ENCODE data around the gene HIBCH.
A peak's percentile ranks its signal among the peaks of the same experiment; 100 is the strongest.

Gene HIBCH

DNA sequence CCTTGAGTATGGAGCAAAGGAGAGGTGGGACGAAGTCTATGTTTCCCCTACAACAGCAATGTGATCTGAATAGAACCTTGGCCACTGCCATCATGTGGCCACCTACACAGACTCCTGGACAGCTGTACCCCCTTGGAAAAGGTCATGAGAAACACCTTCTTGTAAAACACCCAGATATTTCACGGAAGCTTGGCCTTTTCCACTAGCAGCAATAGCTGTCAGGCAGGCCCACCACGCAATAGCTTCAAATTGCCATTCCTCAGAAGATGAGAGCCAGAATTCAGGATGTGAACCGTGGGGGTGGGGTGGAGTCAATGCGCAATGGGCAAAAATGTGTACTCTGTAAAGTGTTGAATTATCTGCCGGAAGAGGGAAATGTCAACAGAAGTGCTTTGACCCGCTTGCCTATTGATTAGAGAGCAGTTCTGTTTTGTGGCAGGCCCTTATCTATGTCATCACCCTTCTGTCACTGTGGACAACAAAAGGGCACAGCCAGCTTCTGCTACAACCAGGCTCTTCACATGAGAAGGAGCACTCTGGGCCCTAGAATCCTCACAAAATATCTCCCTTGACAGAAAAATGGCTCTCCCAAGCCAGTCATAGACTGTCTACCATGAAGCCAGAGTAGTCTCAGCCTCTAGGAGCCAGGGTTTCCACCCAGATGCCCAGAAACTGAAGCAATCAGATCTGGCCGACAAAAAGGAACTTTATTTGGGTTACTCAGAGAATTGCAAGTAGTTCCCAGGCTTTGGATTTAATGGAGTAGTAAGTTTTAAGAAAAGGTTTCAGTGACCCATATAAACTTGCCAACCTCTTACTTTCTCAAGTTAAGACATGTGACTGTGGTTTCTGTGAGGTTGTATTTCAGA, 33.3 kb upstream of the HIBCH start:
- no peak for DNase-seq (ENCODE audit: low spot score)
- in situ Hi-C loops (cut with MboI; ENCODE audit: low pct_unique_long_range_greater_than_20kb, low sequenced_read_pairs, unreplicated experiment) = no loop called here
- TF ChIP-seq, protein P1, sequence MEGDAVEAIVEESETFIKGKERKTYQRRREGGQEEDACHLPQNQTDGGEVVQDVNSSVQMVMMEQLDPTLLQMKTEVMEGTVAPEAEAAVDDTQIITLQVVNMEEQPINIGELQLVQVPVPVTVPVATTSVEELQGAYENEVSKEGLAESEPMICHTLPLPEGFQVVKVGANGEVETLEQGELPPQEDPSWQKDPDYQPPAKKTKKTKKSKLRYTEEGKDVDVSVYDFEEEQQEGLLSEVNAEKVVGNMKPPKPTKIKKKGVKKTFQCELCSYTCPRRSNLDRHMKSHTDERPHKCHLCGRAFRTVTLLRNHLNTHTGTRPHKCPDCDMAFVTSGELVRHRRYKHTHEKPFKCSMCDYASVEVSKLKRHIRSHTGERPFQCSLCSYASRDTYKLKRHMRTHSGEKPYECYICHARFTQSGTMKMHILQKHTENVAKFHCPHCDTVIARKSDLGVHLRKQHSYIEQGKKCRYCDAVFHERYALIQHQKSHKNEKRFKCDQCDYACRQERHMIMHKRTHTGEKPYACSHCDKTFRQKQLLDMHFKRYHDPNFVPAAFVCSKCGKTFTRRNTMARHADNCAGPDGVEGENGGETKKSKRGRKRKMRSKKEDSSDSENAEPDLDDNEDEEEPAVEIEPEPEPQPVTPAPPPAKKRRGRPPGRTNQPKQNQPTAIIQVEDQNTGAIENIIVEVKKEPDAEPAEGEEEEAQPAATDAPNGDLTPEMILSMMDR (IDR thresholded peaks at IDR 0.05; ENCODE audit: extremely low read depth, insufficient read depth, missing control alignments) = no peak

GRCh38 chr2:190351955-190352354, 32.3 kb upstream of the HIBCH start:
- TF ChIP-seq, protein P1 (IDR thresholded peaks at IDR 0.05; ENCODE audit: extremely low read depth, insufficient read depth, missing control alignments) = no peak
- in situ Hi-C loops (cut with MboI; ENCODE audit: low pct_unique_long_range_greater_than_20kb, low sequenced_read_pairs, unreplicated experiment) = no loop called here
- DNase-seq (ENCODE audit: low spot score) = no peak

DNA sequence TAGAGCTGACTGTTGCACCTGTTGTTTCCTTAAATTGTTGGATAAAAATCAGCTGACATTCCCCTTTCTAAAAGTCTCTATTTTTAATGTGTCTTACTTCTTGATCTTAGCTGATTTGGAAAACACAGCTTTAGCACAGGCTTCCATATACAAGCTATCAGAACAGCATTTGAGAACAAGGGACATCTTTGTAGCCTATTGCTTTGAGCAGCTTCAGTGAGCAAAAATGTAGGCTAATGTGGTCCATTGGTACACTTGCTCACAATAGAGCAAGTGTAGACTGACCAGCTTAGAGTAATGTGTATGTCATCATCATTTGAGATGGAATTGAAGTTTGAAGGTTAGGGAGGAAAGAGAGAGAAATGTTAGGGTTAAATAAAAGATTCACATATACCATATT, 30.7 kb upstream of the HIBCH start:
- no peak for DNase-seq (ENCODE audit: low spot score)
- in situ Hi-C loops (cut with MboI; ENCODE audit: low pct_unique_long_range_greater_than_20kb, low sequenced_read_pairs, unreplicated experiment) = no loop called here
- TF ChIP-seq, protein P1 (IDR thresholded peaks at IDR 0.05; ENCODE audit: extremely low read depth, insufficient read depth, missing control alignments) = no peak

DNA sequence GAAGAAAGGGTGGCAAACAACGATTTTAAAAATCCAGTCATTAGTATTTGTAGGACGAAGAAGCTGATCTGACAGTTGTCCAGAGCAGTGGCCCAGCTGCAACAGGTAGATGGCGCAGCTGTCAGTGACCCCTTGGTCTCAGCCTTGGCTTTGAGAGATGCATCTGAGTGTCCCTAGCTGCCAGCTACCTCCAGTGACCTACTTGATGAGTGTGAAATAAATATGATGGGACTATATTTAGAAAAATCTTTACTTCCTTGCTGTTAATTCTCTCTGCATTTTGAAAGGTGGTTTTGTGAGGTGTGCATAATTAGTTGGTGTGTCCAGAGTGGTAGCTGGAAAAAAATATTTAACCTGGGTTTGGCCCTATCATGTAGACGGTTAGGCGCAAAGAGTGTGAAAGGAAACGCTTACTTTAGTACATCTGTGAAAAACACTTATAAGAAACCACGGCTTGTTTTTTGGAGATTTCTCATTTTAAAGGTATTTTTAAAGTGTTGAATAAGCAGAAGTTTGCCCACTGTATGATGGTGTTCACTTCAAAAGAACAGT, 24.7 kb upstream of the HIBCH start:
- in situ Hi-C loops (cut with MboI; ENCODE audit: low pct_unique_long_range_greater_than_20kb, low sequenced_read_pairs, unreplicated experiment) = no loop called here
- peak; percentile 69 for DNase-seq (ENCODE audit: low spot score)
- TF ChIP-seq, protein P1 (IDR thresholded peaks at IDR 0.05; ENCODE audit: extremely low read depth, insufficient read depth, missing control alignments) = peak; percentile 58

GRCh38 chr2:190343536-190344275, 24.1 kb upstream of the HIBCH start, which contains the start of gene INPP1:
Gene INPP1, plus strand, starts transcription at chr2:190343589. Its CDS starts 16,514 bp downstream, at chr2:190360103.
- TF ChIP-seq, protein P1 (IDR thresholded peaks at IDR 0.05; ENCODE audit: extremely low read depth, insufficient read depth, missing control alignments) = no peak
- in situ Hi-C loops (cut with MboI; ENCODE audit: low pct_unique_long_range_greater_than_20kb, low sequenced_read_pairs, unreplicated experiment) = no loop called here
- peak; percentile 77 for DNase-seq (ENCODE audit: low spot score)

GRCh38 chr2:190343089-190343535, 23.5 kb upstream of the HIBCH start:
- no peak for DNase-seq (ENCODE audit: low spot score)
- in situ Hi-C loops (cut with MboI; ENCODE audit: low pct_unique_long_range_greater_than_20kb, low sequenced_read_pairs, unreplicated experiment) = no loop called here
- TF ChIP-seq, protein P1 (IDR thresholded peaks at IDR 0.05; ENCODE audit: extremely low read depth, insufficient read depth, missing control alignments) = no peak

All from GM13977 (cell line).